ENCODE measurements around the gene MTUS2. TPM values are rescaled to one million over a fixed set of nuclear protein-coding genes. Genes with fewer than 3 reads are reported as not detected.

Gene MTUS2
- polyA plus RNA-seq, 1 donor from 2014 or later = 4.4 TPM

GRCh38 chr13:28859069-28859468 is 38.9 kb downstream of the MTUS2 start:
- Histone ChIP-seq H3K27me3 (ENCODE audit: insufficient read depth, low read depth, low read length) (no peaks in the 10 kb centered on the region), H4K20me1 (ENCODE audit: insufficient read depth) (no peaks in the 10 kb centered on the region), H3K36me3 (ENCODE audit: insufficient read depth, low read length) (no peaks in the 10 kb centered on the region), H3K9me3 (ENCODE audit: low read length) (no peaks in the 10 kb centered on the region), H3K4me3 (ENCODE audit: low read length) (no peak overlapping the region), H3K79me2 (replicated peaks; ENCODE audit: insufficient read depth, low read length) (no peaks in the 10 kb centered on the region), H3K27ac (ENCODE audit: low read length) (no peak overlapping the region), H3K9me2 (ENCODE audit: insufficient read depth, low read length) (no peaks in the 10 kb centered on the region), H2AFZ (ENCODE audit: low read depth, low read length) (no peak overlapping the region), H3K9ac (ENCODE audit: low read length) (no peak overlapping the region), H3F3A (ENCODE audit: insufficient read depth, low read length, poor library complexity, severe bottlenecking) (no peaks in the 10 kb centered on the region), H3K4me2 (ENCODE audit: low read length) (no peak overlapping the region)
- no peak for TF ChIP-seq EP300 (conservative IDR thresholded peaks at IDR 0.05; ENCODE audit: poor library complexity, severe bottlenecking)

GRCh38 chr13:28859717-28860116 is 39.6 kb downstream of the MTUS2 start:
- Histone ChIP-seq H4K20me1 (ENCODE audit: insufficient read depth) (no peaks in the 10 kb centered on the region), H3K4me2 (ENCODE audit: low read length) (no peak overlapping the region), H3K27ac (ENCODE audit: low read length) (no peak overlapping the region), H3K4me3 (ENCODE audit: low read length) (no peak overlapping the region), H3K9me3 (ENCODE audit: low read length) (no peaks in the 10 kb centered on the region), H2AFZ (ENCODE audit: low read depth, low read length) (no peak overlapping the region), H3F3A (ENCODE audit: insufficient read depth, low read length, poor library complexity, severe bottlenecking) (no peaks in the 10 kb centered on the region), H3K36me3 (ENCODE audit: insufficient read depth, low read length) (no peaks in the 10 kb centered on the region), H3K9ac (ENCODE audit: low read length) (no peak overlapping the region), H3K27me3 (ENCODE audit: insufficient read depth, low read depth, low read length) (no peaks in the 10 kb centered on the region), H3K9me2 (ENCODE audit: insufficient read depth, low read length) (no peaks in the 10 kb centered on the region), H3K79me2 (replicated peaks; ENCODE audit: insufficient read depth, low read length) (no peaks in the 10 kb centered on the region)
- no peak for TF ChIP-seq RAD21 (conservative IDR thresholded peaks at IDR 0.05)
- TF ChIP-seq MXI1 (conservative IDR thresholded peaks at IDR 0.05; ENCODE audit: poor library complexity, severe bottlenecking) = no peak
- TF ChIP-seq, protein P1, sequence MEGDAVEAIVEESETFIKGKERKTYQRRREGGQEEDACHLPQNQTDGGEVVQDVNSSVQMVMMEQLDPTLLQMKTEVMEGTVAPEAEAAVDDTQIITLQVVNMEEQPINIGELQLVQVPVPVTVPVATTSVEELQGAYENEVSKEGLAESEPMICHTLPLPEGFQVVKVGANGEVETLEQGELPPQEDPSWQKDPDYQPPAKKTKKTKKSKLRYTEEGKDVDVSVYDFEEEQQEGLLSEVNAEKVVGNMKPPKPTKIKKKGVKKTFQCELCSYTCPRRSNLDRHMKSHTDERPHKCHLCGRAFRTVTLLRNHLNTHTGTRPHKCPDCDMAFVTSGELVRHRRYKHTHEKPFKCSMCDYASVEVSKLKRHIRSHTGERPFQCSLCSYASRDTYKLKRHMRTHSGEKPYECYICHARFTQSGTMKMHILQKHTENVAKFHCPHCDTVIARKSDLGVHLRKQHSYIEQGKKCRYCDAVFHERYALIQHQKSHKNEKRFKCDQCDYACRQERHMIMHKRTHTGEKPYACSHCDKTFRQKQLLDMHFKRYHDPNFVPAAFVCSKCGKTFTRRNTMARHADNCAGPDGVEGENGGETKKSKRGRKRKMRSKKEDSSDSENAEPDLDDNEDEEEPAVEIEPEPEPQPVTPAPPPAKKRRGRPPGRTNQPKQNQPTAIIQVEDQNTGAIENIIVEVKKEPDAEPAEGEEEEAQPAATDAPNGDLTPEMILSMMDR (IDR thresholded peaks at IDR 0.05; ENCODE audit: poor library complexity, severe bottlenecking) = no peak
- no peak for TF ChIP-seq EP300 (conservative IDR thresholded peaks at IDR 0.05; ENCODE audit: poor library complexity, severe bottlenecking)
- no peak for TF ChIP-seq EZH2 (IDR thresholded peaks at IDR 0.05; ENCODE audit: borderline replicate concordance, insufficient read depth, low read length, poor library complexity, severe bottlenecking)
- TF ChIP-seq POLR2AphosphoS5 (IDR thresholded peaks at IDR 0.05) = no peak
- TF ChIP-seq, protein P2, sequence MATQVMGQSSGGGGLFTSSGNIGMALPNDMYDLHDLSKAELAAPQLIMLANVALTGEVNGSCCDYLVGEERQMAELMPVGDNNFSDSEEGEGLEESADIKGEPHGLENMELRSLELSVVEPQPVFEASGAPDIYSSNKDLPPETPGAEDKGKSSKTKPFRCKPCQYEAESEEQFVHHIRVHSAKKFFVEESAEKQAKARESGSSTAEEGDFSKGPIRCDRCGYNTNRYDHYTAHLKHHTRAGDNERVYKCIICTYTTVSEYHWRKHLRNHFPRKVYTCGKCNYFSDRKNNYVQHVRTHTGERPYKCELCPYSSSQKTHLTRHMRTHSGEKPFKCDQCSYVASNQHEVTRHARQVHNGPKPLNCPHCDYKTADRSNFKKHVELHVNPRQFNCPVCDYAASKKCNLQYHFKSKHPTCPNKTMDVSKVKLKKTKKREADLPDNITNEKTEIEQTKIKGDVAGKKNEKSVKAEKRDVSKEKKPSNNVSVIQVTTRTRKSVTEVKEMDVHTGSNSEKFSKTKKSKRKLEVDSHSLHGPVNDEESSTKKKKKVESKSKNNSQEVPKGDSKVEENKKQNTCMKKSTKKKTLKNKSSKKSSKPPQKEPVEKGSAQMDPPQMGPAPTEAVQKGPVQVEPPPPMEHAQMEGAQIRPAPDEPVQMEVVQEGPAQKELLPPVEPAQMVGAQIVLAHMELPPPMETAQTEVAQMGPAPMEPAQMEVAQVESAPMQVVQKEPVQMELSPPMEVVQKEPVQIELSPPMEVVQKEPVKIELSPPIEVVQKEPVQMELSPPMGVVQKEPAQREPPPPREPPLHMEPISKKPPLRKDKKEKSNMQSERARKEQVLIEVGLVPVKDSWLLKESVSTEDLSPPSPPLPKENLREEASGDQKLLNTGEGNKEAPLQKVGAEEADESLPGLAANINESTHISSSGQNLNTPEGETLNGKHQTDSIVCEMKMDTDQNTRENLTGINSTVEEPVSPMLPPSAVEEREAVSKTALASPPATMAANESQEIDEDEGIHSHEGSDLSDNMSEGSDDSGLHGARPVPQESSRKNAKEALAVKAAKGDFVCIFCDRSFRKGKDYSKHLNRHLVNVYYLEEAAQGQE (IDR thresholded peaks at IDR 0.05; ENCODE audit: borderline replicate concordance) = no peak
- no peak for TF ChIP-seq SMC3 (conservative IDR thresholded peaks at IDR 0.05; ENCODE audit: poor library complexity)
- TF ChIP-seq TAF1 (IDR thresholded peaks at IDR 0.05; ENCODE audit: low read depth) = no peak

DNA sequence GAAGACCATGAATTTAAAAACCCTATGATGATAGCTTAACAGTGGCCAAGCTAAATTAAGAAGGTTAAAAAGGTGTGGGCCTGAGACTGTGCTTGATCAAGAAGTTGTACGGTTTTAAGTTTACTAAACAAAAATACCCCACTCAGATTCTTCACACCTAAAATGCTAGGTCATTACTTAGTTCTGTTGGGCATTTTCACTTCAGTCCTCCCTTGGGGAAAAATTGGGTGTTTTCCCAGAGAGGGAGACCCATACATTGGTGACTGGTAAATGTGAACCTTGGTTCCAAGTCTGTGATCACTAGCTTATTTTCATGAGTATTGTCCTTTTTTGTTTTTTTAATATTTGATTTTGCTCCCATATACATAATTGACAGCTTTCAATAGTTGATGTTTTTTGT is 44.4 kb downstream of the MTUS2 start:
- H3K9me3 ChIP-seq (ENCODE audit: low read length) = no peaks in the 10 kb centered on the region
- no peaks in the 10 kb centered on the region for H3K27me3 ChIP-seq (ENCODE audit: insufficient read depth, low read depth, low read length)
- H3K9me2 ChIP-seq (ENCODE audit: insufficient read depth, low read length) = no peaks in the 10 kb centered on the region
- H2AFZ ChIP-seq (ENCODE audit: low read depth, low read length) = no peak overlapping the region
- no peak overlapping the region for H3K27ac ChIP-seq (ENCODE audit: low read length)
- H3K4me3 ChIP-seq (ENCODE audit: low read length) = no peak overlapping the region
- TF ChIP-seq, protein P2 (IDR thresholded peaks at IDR 0.05; ENCODE audit: borderline replicate concordance) = no peak
- TF ChIP-seq TAF1 (IDR thresholded peaks at IDR 0.05; ENCODE audit: low read depth) = no peak
- TF ChIP-seq SMC3 (conservative IDR thresholded peaks at IDR 0.05; ENCODE audit: poor library complexity) = no peak
- TF ChIP-seq RAD21 (conservative IDR thresholded peaks at IDR 0.05) = no peak
- TF ChIP-seq, protein P1 (IDR thresholded peaks at IDR 0.05; ENCODE audit: poor library complexity, severe bottlenecking) = no peak
- no peak overlapping the region for H3K4me2 ChIP-seq (ENCODE audit: low read length)
- H3K79me2 ChIP-seq (replicated peaks; ENCODE audit: insufficient read depth, low read length) = no peaks in the 10 kb centered on the region
- H4K20me1 ChIP-seq (ENCODE audit: insufficient read depth) = no peaks in the 10 kb centered on the region
- no peaks in the 10 kb centered on the region for H3F3A ChIP-seq (ENCODE audit: insufficient read depth, low read length, poor library complexity, severe bottlenecking)
- no peak overlapping the region for H3K9ac ChIP-seq (ENCODE audit: low read length)
- no peaks in the 10 kb centered on the region for H3K36me3 ChIP-seq (ENCODE audit: insufficient read depth, low read length)

Data from neural cell (in vitro differentiated cells).